ENCODE measurements around the gene TOMM20. TPM values are rescaled to one million over a fixed set of nuclear protein-coding genes. Genes with fewer than 3 reads are reported as not detected.
"Not testable (repeated sequence)": the region's sequence is repeated elsewhere in the genome, so short reads cannot be mapped to it uniquely, and the experiment has no call there.

The TOMM20 gene
- total and polyA plus RNA-seq, 8 donors, result 21.4 to 145 (median 68.2) TPM

DNA sequence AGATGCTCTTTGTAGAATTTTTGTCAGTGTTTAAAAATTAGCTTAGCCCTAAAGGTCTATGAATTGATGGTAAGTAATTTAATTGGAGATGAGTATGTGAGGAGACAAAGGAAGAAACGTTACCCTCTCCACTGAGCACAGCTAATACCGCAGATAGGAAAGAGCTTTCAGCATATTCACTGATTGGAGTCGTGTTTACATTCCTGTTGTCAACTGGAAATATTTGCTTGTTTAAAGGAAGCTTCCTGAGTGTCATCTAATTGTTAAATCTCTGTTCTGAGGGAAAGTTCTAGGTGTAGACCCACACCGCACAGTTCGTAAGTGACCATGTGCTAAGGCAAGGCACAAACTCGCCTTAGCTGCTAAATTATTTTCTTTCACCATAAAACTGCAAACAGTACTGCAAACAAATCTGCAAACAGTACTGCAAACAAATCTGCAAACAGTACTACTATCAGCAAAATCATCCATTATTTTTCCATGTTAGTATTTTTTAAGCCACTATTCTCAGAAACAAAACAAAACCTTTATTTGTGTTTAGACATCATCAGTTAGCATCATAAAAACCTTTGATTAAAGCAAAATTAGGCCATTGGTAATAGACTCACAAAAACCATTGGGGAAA is 32.6 kb downstream of the TOMM20 start:
- no peak overlapping the region for H3K4me3 ChIP-seq
- TF ChIP-seq EP300 (IDR thresholded peaks at IDR 0.05) (no peak), POLR2A (IDR thresholded peaks at IDR 0.05) (no peak), POLR2AphosphoS5 (IDR thresholded peaks at IDR 0.05) (no peak)
- TF ChIP-seq, protein P1, sequence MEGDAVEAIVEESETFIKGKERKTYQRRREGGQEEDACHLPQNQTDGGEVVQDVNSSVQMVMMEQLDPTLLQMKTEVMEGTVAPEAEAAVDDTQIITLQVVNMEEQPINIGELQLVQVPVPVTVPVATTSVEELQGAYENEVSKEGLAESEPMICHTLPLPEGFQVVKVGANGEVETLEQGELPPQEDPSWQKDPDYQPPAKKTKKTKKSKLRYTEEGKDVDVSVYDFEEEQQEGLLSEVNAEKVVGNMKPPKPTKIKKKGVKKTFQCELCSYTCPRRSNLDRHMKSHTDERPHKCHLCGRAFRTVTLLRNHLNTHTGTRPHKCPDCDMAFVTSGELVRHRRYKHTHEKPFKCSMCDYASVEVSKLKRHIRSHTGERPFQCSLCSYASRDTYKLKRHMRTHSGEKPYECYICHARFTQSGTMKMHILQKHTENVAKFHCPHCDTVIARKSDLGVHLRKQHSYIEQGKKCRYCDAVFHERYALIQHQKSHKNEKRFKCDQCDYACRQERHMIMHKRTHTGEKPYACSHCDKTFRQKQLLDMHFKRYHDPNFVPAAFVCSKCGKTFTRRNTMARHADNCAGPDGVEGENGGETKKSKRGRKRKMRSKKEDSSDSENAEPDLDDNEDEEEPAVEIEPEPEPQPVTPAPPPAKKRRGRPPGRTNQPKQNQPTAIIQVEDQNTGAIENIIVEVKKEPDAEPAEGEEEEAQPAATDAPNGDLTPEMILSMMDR (IDR thresholded peaks at IDR 0.05), result no peak
- no peaks in the 10 kb centered on the region for H3K9me3 ChIP-seq
- H3K4me1 ChIP-seq, result peaks cover 8 to 13% (median 10%) of the 10 kb centered on the region in 4 donors
- intact Hi-C loops (cut with DNase I; ENCODE audit: low total_unique reads), result no loop called here
- no peak for DNase-seq
- H3K27me3 ChIP-seq, result no peaks in the 10 kb centered on the region
- H3K36me3 ChIP-seq, result no peaks in the 10 kb centered on the region
- H3K27ac ChIP-seq, result no peak overlapping the region
- 58 to 70% (median 66%) methylated on average over 6 of the region's 6 CpGs for WGBS, 5 donors

GRCh38 chr1:235093696-235094592 is 34.7 kb downstream of the TOMM20 start:
- Histone ChIP-seq H3K4me1 (peaks cover 8 to 16% (median 10%) of the 10 kb centered on the region in 4 donors), H3K9me3 (no peaks in the 10 kb centered on the region), H3K27me3 (no peaks in the 10 kb centered on the region), H3K27ac (no peak overlapping the region), H3K36me3 (no peaks in the 10 kb centered on the region), H3K4me3 (peak overlapping the region in 3 of 4 donors; percentile 16 to 38 (median 26))
- TF ChIP-seq EP300 (IDR thresholded peaks at IDR 0.05) (no peak), POLR2AphosphoS5 (IDR thresholded peaks at IDR 0.05) (peak in 1 of 3 donors; percentile 23)
- TF ChIP-seq, protein P1 (IDR thresholded peaks at IDR 0.05), result peak in 5 of 7 experiments; percentile 78 to 92 (median 86)
- WGBS, 5 donors, result 28 to 32% (median 29%) methylated on average over 24 of the region's 24 CpGs
- peak; percentile 86 to 91 for DNase-seq
- intact Hi-C loops (cut with DNase I; ENCODE audit: low total_unique reads), result loop anchor here (5.0 kb wide), 1 partner anchor 602 kb away; no protein-coding TSS in a partner anchor

GRCh38 chr1:235093013-235093695 is 35.5 kb downstream of the TOMM20 start:
- peak; percentile 40 to 89 for DNase-seq
- WGBS, 5 donors, result 21 to 36% (median 29%) methylated on average over 20 to 27 of the region's 27 CpGs
- Histone ChIP-seq H3K4me3 (peak overlapping the region in 3 of 4 donors; percentile 16 to 38 (median 26)), H3K27me3 (no peaks in the 10 kb centered on the region), H3K27ac (peak overlapping the region in 1 of 5 donors; percentile 13), H3K9me3 (no peaks in the 10 kb centered on the region), H3K4me1 (peaks cover 8 to 16% (median 10%) of the 10 kb centered on the region in 4 donors), H3K36me3 (no peaks in the 10 kb centered on the region)
- intact Hi-C loops (cut with DNase I; ENCODE audit: low total_unique reads), result loop anchor here (5.0 kb wide), 1 partner anchor 601 kb away; no protein-coding TSS in a partner anchor
- TF ChIP-seq EP300 (IDR thresholded peaks at IDR 0.05), result no peak
- TF ChIP-seq, protein P1 (IDR thresholded peaks at IDR 0.05), result peak in 1 of 7 experiments; percentile 12

DNA sequence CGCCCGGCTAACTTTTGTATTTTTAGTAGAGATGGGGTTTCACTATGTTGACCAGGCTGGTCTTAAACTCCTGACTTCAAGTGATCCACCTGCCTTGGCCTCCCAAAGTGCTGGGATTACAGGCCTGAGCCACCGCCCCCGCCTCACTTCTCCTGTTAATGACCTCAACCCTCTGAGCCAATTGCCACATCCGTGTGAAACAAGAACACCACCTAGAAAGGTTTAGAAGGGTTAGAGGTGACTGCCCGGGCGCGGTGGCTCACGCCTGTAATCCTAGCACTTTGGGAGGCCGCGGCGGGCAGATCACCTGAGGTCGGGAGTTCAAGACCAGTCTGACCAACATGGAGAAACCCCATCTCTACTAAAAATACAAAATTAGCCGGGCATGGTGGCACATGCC is 36.2 kb downstream of the TOMM20 start:
- H3K27ac ChIP-seq, H3K4me3 ChIP-seq, H3K27me3 ChIP-seq, H3K9me3 ChIP-seq, H3K36me3 ChIP-seq, DNase-seq: not testable (repeated sequence)
- intact Hi-C loops (cut with DNase I; ENCODE audit: low total_unique reads), result loop anchor here (5.0 kb wide), 1 partner anchor 600 kb away; no protein-coding TSS in a partner anchor
- H3K4me1 ChIP-seq, result peaks cover 8 to 16% (median 10%) of the 10 kb centered on the region in 4 donors
- 94 to 97% (median 96%) methylated on average over 12 to 14 of the region's 14 CpGs for WGBS, 5 donors

GRCh38 chr1:235092045-235092406 is 36.6 kb downstream of the TOMM20 start:
- H3K4me1 ChIP-seq, result peaks cover 8 to 16% (median 10%) of the 10 kb centered on the region in 4 donors
- not testable (repeated sequence) for H3K9me3 ChIP-seq, DNase-seq, H3K36me3 ChIP-seq, H3K27ac ChIP-seq, H3K4me3 ChIP-seq, H3K27me3 ChIP-seq
- 95 to 98% (median 96%) methylated on average over 8 of the region's 8 CpGs for WGBS, 5 donors
- intact Hi-C loops (cut with DNase I; ENCODE audit: low total_unique reads), result loop anchor here (5.0 kb wide), 1 partner anchor 600 kb away; no protein-coding TSS in a partner anchor

DNA sequence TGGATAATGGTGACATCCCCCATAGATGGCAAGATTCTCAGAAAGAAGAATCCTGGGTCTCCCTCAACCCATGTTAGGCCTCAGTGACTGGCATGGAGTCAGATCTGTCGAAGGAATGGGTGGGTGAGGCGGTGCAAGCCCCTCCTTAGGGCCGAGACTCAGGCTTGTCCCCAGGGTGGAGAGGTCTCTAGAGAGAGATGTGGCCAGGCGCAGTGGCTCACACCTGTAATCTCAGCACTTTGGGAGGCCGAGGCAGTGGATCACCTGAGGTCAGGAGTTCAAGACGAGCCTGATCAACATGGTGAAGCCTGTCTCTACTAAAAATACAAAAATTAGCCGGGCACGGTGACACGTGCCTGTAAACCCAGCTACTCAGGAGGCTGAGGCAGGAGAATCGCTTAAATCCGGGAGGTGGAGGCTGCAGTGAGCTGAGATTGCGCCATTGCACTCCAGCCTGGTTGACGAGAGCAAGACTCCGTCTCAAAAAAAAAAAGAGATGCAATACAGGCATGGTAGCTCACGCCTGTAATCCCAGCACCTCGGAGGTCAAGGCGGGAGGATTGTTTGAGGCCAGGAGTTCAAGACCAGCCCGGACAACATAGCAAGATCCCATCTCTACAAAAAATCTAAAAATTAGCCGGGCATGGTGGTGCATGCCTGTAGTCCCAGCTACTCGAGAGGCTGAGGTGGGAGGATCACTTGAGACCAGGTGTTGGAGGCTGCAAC is 37.2 kb downstream of the TOMM20 start:
- H3K36me3 ChIP-seq, DNase-seq, H3K4me3 ChIP-seq, H3K9me3 ChIP-seq, H3K27me3 ChIP-seq: not testable (repeated sequence)
- WGBS, 5 donors, result 90 to 95% (median 93%) methylated on average over 20 of the region's 20 CpGs
- intact Hi-C loops (cut with DNase I; ENCODE audit: low total_unique reads), result loop anchor here (5.0 kb wide), 1 partner anchor 599 kb away; no protein-coding TSS in a partner anchor
- H3K4me1 ChIP-seq, result peaks cover 8 to 16% (median 10%) of the 10 kb centered on the region in 4 donors
- H3K27ac ChIP-seq, result peak overlapping the region in 1 of 5 donors; percentile 49
